KOPT-K1 (cell line): ENCODE measurements around the gene PHRF1.

Experiments
- H3K27ac ChIP-seq: fragments of 200-600 bp; sonication (generic); 2 replicates; pipeline ENCODE4 v1.5.1; 2016; ENCODE audit warnings: antibody characterized with exemption, mild to moderate bottlenecking, low read depth, low read length; ENCODE audit not compliant: poor library complexity, severe bottlenecking
- H3K36me3 ChIP-seq: fragments of 200-600 bp; sonication (generic); 2 replicates; pipeline ENCODE4 v1.5.1; 2017; ENCODE audit warnings: antibody characterized with exemption, mild to moderate bottlenecking, low read length, moderate library complexity; ENCODE audit not compliant: insufficient read depth
- H3K9me3 ChIP-seq: fragments of 200-600 bp; sonication (generic); 2 replicates; pipeline ENCODE4 v1.5.1; 2017; ENCODE audit warnings: antibody characterized with exemption, low read length, mild to moderate bottlenecking; ENCODE audit not compliant: insufficient read depth, poor library complexity, severe bottlenecking

Gene PHRF1

DNA sequence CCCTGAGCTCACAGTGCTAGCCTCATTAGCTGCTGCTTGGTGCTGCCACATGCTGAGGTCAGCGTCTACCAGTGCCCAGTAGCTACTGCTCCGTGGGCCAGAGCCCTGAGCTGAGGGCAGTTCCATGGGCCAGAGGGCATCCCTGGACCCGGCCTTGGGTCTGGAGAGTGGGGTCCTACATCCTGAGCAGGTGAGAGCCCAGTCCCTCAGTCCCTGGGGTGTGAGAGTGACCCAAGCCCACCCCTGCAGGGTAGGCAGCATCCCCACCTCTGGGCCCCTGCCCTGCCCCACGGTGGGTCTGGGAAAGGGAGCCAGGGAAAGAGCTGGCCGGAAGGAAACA, 25.6 kb upstream of the PHRF1 start:
- no peaks in the 10 kb centered on the region for H3K9me3 ChIP-seq
- H3K27ac ChIP-seq, result no peak overlapping the region
- no peaks in the 10 kb centered on the region for H3K36me3 ChIP-seq

DNA sequence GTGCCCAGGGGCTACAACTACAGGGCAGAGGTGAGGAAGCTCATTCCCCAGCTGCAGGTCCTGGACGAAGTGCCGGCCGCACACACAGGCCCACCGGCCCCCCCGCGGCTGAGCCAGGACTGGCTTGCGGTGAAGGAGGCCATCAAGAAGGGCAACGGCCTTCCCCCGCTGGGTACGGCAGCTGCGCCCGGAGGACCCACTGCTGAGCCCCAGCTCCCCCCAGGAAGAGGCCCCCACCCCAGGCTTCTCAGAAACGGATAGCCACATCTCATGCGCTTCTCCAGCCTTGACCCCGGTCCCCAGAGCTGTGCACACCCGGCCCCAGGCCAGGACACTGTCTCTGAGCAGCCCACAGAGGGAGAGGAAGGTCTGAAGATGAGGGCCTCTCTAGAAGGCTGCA, 25.1 kb upstream of the PHRF1 start:
- Histone ChIP-seq H3K27ac (no peak overlapping the region), H3K36me3 (no peaks in the 10 kb centered on the region), H3K9me3 (no peaks in the 10 kb centered on the region)

DNA sequence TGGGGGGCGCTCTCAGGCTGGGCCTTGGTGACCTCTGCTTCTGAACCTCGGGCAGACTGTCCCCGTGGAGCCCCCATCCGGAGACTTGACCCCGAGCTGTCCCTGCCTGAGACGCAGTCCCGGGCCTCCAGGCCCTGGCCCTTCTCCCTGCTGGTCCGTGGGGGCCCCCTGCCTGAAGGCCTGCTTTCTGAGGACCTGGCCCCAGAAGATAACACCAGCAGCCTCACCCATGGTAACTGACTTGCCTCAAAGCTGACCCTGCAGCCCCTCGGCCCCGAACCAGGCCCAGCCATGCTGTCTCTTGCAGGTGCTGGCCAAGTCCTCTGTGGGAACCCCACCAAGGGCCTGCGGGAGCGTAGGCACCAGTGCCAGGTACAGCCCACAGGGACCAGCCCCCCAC, 24.7 kb upstream of the PHRF1 start:
- H3K27ac ChIP-seq, result no peak overlapping the region
- H3K36me3 ChIP-seq, result no peaks in the 10 kb centered on the region
- no peaks in the 10 kb centered on the region for H3K9me3 ChIP-seq

DNA sequence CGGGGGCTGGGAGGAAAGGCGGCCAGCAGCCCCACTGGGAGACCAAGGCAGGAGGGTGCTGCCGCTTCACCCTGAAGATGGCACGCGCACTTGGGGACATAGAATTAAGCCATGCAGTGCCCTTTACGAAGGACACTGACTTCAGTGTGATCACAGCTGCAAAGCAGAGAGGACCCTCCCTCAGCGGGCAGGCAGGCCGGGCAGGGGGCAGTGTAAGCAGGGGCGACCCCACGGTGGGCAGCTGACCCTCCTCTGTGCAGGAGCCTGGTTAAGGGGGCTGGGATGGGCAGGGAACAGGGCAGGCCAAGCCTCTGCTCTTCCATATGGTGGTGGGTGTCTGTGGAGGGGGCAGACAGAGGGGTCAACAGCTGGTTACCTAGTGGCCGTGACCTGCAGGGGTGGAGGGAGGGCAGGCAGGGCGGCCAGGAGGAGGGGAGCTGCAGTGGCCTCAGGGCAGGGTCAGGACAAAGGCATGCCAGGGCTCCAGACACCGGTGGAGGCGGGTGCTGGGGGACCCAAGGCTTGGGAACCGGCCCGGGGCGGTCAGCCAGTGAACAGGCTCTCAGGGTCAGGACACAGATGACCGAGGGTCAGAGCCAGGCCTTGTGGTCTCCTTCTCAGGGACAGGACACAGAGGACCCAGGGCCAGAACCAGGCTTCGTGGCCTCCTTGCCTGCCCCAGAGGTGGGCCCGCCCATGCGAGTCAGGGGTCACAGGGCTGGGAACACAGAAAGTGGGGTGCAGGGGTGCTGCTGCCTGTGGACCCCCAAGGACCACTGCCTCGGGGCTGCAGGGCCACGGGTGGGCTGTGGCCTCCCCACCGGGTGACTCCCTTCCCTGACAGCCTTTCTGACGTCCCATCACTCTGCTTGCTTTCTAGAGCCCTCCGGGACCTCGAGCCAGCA, 22.9 kb upstream of the PHRF1 start:
- H3K36me3 ChIP-seq, result no peaks in the 10 kb centered on the region
- H3K9me3 ChIP-seq, result no peaks in the 10 kb centered on the region
- H3K27ac ChIP-seq, result no peak overlapping the region

DNA sequence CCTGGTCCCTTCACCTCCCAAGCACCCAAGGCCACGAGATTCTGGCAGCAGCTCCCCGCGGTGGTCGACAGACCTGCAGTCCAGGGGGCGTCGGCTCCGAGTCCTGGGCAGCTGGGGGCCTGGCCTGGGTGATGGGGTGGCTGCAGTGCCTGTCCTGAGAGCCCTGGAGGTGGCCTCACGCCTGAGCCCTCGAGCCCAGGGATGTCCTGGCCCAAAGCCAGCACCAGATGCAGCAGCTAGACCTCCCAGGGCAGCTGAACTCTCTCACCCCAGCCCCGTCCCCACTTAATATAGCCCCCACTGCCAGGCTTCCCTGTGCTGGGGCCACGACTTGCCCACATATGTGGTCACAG, 22.3 kb upstream of the PHRF1 start:
- Histone ChIP-seq H3K27ac (no peak overlapping the region), H3K9me3 (no peaks in the 10 kb centered on the region)

DNA sequence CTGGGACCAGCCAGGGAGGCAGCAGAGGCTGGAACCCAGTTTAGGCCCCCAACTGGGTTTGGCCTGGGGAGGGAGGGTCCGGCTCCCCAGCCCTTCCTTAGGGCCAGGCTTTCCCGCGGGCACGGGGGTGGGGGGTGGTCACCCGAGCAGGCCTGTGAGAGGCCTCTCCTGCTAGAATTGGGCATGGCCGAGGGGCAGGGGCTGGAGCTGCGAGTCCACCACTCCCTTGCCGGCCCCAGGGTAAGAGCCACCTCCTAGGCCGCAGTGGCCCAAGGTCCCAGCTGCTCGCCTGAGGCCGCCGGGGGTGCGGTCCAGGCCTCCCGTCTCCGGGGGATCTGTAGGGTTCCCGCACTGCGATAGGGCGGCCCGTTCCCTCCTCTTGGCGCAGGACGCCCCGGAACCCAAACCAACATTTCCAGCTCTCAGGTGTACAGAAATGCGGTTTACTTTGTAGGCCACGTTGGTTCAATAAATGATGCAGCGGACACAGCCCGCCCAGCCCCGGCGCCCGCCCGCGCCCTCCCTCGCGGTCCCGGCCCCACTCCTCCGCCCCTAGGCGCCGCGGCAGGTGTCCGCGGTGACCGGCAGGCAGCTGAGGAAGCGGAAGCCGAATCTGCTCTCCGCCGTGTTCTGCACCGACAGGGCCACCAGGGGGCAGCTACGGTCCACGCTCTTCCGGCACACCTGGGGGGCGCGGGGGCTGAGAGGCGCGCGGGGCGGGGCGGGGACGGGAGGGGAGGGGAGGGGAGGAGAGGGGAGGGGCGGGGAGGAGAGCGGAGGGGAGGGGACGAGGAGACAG, 21.6 kb upstream of the PHRF1 start:
- H3K27ac ChIP-seq, result no peak overlapping the region

More for the DNA sequence above, 22.3 kb upstream of the PHRF1 start:
- no peaks in the 10 kb centered on the region for H3K36me3 ChIP-seq

DNA sequence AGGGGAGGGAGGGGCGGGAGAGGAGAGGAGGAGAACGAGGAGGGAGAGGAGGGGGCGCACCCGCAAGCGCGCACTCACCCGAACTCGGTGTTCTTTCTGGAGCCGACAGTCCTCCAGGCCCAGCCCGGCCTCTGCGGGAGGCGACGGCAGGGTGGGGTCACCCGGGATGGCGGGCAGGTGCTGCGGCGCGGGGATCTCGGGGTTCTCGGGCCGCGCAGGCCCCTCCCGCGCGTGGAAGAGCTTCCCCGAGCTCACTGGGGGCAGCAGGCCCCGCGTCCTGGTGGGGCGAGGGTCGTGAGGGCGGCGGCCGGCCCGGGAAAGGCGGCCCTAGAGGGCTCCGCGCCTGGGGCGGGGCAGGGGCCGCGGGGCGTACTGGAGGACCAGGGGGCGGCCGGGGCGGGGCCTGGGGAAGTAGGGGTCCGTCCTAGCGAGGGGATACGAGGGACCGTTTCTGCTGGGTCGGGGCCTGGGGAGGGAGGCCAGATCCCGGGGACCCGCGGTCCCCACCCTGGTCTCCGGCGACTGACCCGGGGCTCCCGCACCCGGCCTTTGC, 21.0 kb upstream of the PHRF1 start:
- no peaks in the 10 kb centered on the region for H3K36me3 ChIP-seq
- H3K27ac ChIP-seq, result no peak overlapping the region
- no peaks in the 10 kb centered on the region for H3K9me3 ChIP-seq

More for the DNA sequence above, 21.6 kb upstream of the PHRF1 start:
- no peaks in the 10 kb centered on the region for H3K9me3 ChIP-seq
- no peaks in the 10 kb centered on the region for H3K36me3 ChIP-seq

DNA sequence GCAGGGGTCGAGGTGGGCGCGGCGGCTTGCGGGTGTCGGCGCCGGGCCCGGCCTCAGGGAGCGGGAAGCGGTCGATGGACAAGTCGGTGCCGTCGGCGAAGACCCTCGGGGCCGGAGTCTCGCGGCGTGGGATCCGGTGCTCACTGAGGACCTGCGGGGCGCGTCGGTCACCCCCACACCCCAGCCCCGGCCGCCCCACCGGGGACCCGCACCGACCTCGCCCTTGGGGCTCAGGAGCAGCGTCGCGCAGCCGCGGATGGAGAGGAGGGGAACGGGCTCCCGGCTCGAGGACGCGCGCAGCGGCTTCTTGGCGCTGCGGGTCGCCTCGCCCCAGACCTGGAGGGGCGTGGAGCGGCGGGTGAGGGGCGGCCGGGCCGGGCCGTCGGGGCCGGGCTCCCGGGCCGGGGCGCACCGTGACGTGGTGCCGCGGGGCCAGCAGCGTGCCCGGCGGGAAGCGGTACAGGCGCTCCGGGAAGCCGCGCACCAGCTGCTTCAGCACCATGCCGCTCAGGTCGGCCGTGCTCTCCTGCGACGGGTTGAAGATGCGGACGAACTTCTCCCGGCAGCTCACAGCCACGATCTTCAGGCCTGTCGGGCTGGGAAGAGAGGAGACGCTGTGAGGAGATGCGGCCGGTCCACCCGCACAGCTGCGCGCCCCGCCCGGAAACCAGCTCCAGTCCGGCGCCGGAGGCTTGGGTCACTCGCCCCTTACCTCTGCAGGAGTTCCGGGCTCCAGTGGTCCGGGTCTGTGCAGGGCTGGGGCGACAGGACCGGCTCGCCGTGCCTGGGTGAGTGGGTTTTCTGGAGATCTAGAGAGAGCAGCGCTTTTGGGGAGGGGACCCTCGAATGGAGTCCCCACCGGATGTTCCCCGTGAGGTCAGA, 20.2 kb upstream of the PHRF1 start:
- no peak overlapping the region for H3K27ac ChIP-seq
- H3K9me3 ChIP-seq, result no peaks in the 10 kb centered on the region
- H3K36me3 ChIP-seq, result no peaks in the 10 kb centered on the region

DNA sequence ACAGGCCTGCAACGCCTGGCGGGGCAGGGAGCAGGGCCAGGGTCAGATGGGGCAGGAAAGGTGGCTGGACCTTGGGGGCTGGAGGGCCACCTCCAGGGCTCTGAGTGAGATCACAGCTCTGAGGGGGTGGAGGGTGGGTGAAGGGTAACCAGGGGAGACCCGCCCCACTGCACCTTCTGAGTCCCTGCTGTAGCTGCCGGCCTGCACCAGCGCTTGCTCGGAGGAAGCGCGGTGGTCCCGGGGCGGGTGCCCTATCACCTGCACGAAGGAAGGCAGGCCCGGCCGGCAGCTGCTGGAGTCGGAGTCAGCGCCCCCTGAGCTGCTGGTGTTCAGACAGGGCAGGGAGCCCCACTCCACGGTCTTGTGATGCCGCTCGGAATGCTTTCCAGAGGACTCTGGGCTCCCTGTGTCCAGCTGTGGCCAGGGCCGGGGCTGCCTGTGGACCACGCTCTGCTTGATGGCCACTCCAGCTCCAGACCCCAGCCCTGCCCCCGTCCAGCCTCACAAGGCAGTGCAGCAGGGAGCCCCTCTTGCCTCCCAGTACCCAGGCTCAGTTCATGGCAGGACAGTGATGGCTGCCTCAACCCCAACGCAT, 19.5 kb upstream of the PHRF1 start:
- H3K9me3 ChIP-seq, result no peaks in the 10 kb centered on the region
- no peak overlapping the region for H3K27ac ChIP-seq
- no peaks in the 10 kb centered on the region for H3K36me3 ChIP-seq

DNA sequence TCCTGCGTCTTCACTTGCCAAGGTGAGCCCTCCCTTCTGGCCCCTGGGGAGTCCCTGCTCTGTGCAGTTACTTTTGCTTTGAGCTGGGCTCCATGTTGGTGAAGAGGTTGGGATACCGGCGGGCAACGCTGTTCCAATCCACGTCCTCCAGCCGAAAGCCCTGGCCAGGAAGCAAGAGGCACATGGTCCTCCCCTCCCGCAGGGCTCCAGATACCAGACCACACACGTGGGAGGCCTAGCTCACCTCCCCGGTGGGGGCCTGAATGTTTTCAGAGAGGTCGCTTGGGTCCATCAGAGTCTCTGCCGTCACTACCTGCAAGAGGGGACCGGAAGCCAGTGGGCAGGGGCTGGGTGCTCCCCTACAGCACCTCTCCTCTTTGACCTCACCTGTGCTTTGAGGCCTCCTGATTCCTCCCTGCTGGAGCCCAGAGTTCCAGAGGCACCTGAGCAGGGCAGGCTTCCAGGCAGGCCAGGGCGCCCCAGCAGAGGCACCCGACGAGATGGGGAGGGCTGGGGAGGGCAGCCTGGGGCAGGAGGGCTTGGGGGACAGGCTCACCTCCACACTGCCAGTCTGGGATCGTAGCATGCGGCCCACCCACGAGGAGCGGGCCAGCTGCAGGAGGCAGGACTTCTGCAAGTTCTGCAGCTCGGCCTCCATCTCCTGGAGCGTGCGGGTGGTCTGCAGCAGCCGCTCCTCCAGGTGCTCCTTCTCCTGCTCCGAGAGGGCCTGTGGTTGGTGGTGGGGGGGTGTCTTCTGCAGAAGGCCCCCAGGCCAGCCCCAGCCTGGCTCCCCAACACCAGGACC, 18.7 kb upstream of the PHRF1 start:
- H3K9me3 ChIP-seq, result no peaks in the 10 kb centered on the region
- no peaks in the 10 kb centered on the region for H3K36me3 ChIP-seq
- no peak overlapping the region for H3K27ac ChIP-seq

DNA sequence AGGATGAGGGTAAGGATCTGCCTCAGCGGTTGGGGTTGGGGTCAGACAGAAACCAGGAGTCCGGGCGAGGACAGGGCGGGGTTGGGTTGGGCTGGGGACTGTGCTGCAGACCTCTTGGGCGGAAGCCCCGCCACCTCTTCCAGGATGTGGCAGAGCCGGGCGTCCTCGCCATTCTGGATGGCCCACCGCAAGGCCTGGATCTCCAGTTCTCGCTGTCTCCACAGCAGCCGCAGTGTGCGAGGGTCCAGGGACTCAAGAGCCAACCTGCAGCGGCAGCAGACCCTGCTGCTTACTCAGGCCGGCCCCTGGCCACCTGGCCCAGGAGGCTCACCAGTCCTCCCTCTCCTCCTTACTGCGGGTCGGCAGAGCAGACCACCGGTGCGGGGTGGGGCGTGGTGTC, 17.8 kb upstream of the PHRF1 start:
- no peak overlapping the region for H3K27ac ChIP-seq
- H3K9me3 ChIP-seq, result no peaks in the 10 kb centered on the region
- no peaks in the 10 kb centered on the region for H3K36me3 ChIP-seq

DNA sequence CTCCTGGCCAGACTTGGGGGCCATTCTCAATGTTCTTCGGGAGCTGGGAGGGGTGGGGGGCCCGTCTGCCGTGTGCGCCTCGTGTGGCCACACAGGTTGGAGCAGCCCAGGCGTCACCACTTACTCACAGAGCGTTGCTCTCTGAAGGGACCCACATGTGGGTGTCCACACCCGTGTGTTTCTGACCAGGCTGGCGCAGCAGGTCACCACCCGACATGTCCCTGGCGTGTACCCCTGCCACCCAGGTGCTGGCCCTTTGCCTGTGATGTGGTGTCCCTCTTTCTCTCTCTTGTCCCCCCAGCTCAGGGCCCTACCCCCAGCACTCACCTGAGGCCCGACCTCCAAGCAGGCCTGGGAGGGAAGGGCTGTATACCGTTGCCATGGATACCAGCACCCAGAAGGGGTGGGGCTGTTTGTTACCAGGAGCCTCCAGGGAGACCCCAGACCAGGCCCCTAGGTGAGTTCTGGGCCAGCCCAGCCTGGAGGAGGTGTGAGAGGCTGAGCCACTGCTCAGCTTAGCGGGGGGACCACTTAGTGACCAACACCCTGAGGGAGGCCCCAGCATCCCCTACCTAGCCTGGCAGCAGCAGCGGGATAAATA, 17.1 kb upstream of the PHRF1 start:
- H3K36me3 ChIP-seq, result no peaks in the 10 kb centered on the region
- no peak overlapping the region for H3K27ac ChIP-seq
- no peaks in the 10 kb centered on the region for H3K9me3 ChIP-seq

DNA sequence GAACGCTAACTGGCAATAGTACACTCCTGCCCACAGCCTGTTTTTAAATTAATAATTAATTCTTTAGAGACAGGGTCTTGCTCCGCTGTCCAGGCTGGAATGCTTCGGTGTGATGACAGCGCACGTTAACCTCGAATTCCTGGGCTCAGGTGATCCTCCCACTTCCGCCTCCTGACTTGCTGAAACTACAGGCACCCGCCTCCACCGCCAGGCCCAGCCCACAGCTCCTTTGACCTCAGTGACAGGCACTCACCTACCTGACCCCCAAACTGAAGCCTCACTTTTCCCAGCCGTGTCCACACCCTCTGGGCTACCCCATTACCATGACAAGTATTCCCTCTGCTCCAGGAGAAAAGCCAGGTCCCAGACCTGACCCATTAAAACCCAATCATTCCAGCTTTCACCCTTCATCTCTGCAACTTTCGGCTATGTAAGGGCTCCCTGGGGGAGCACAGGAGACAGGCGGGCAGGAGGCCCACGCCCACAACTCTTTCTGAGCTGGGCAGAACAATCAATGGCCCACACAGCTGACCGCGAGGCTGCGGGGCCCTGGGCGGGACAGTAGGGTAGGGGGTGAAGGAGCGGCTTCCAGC, 16.5 kb upstream of the PHRF1 start:
- Histone ChIP-seq H3K9me3 (no peaks in the 10 kb centered on the region), H3K36me3 (no peaks in the 10 kb centered on the region), H3K27ac (no peak overlapping the region)
